SK-MEL-5 (cell line): ENCODE results near the gene ARMH3. TPM values are rescaled to one million over a fixed set of nuclear protein-coding genes. Genes with fewer than 3 reads are reported as not detected.
A peak's percentile ranks its signal among the peaks of the same experiment; 100 is the strongest.

Source experiments
- DNase-seq: peaks from one replicate; pipeline ENCODE4 v3.0.0-alpha.2; 2016; ENCODE audit warnings: low read depth, low spot score
- in situ Hi-C: cut with HindIII; loops from 2 replicates; pipeline ENCODE4 v1.10.0; 2016; ENCODE audit warnings: low sequenced_read_pairs, high pct_unique_total_duplicates, low pct_unique_long_range_greater_than_20kb
- total RNA-seq: library from RNA; depleted of rRNA; stranded (reverse); fragments of >200 nt; shearing (Covaris generic); gene quantifications from 2 replicates; pipeline ENCODE4 v1.2.3, GENCODE V29; 2014

The ARMH3 gene
- total RNA-seq, 1 experiment from 2014 or later = 7.5 TPM

DNA sequence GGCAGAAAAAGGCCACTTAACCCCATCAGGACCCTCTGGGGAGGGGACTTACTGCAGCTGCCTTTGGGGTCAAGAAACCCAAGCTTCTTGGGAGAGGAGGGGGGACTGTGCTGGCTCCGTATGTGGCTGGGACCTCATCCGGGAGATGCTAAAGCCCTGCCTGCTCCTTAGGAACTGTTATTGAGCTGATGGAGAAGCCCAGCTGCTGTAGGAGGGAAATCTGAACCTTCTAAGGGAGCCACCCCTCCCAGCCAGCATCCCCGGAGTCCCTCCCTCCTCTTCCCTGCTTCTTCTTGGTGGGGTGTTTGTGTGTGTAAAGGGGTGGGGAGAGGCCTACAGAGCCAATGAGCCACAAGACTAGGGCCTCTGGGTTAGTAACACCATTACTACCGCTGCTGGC, 220.6 kb downstream of the ARMH3 start:
- in situ Hi-C loops = no loop called here
- DNase-seq = no peak

DNA sequence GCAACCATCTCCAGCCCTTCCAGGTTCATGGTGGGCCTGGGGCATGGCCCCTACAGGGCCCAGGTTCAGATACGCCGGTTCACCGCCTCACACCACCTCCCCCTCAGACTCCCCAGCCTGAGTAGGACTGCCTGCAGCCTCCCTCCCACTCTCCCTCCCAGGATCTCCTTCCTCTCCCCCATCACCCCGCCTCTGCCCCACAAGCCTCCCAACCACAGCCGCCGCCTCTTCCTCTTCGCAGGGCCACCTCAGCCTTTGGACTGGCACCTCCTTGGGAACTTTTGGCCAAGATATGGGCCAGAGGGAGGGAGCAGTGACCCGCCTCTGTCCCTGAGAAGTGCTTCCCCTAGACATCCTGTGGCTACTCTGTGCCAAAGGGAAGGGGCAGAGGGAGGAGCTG, 221.6 kb downstream of the ARMH3 start:
- in situ Hi-C loops = no loop called here
- no peak for DNase-seq

DNA sequence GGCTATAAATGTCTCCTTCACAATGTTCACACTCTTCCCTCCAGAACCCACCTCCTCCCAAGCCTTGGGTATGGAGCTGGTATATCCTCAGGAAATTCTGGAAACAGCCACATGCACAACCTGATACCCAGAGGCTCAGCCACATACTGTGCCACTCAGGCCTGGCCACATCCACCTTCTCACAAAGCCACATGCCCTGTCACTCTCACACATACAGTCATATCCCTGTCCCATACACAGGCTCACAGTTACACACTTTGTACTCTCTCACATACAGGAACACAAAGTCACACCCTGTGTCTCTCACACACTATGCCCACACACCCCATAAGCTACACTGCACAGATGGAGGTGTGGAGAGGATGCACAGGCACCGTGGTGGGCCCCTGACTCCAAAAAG, 222.5 kb downstream of the ARMH3 start:
- in situ Hi-C loops = no loop called here
- DNase-seq = no peak

DNA sequence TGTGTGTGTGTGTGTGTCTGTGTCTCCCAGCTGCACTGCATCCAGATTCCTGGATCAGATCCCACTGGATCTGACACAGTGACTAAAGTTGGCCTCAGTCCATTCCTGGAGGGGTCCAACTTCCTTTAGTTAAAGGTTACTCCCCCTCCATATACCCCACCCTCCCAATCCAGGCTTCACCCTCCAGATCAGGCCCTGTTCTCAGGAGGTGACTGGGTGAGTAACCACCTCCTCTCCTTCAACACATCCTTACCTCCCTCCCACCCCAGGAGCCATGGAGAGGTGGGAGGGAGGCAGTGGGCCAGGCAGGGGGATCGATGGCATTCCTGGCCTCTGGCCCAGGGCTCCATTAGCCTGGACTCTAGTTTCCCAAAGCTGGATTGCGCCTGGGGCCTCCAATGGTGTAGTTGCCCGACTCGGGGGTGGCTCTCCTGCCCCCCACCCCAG, 223.6 kb downstream of the ARMH3 start:
- DNase-seq = no peak
- in situ Hi-C loops = no loop called here

DNA sequence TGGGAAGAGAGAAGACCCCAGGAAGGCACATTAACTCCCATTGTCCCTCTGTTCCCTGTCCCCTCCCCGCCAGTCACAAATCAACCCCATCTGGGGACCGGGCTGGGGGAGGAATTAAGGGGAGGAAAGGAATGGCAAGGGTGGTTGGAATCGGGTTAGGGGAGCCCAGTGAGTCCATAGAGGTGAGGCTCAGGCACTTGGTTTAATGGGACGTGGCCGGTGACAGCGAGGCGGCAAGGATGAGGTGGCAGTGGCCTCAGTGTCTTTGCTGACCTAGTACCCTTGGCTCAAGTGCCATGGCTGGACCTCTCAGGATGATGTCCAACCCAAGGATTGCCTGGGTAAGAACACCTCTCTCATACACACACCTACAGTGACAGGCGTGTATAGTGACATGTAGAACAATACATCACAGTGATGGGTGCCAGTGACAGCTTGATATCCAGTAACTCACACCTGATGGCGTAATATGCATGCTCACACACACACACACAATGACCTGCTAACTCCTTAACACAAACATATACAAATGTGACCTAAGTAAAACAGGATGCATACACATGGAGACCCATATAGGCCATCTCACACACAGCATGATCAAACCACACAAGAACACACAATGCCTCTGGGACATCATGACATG, 224.7 kb downstream of the ARMH3 start:
- no peak for DNase-seq
- in situ Hi-C loops = no loop called here

DNA sequence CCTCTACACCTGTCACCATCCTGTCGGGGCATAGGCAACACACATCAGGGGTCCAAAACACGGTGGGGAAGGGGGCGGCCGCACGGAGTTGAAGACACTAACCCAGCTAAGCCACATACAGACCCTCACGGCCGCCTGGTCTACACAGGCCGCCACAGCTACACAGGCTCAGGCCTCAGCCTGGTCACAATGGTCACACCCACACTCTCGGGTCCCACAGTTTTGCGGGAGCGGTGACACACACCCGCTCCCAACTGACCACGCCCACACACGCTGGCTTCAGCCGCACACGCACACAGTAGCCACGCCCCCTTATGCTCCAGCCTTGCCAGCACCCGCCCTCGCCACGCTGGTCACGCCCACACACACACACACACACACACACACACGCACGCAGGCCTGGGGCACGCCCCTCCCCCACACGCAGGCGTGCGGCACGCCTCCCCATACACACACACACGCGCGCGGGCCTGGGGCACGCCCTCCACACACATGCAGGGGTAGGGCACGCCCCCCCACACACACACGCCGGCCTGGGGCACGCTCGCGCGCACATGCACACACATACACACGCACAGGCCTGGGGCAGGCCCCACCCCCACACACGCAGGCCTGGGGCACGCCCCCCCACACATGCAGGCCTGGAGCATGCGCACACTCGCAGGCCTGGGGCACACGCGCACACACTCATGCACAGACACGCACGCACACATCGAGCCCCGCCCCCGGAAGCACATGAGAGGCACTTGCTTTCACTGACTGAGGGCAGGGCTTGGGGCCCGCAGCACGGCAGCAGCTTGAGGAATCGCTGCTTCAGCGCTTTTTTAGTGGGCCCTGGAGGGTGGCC, 225.4 kb downstream of the ARMH3 start:
- in situ Hi-C loops = no loop called here
- peak; percentile 78 for DNase-seq

DNA sequence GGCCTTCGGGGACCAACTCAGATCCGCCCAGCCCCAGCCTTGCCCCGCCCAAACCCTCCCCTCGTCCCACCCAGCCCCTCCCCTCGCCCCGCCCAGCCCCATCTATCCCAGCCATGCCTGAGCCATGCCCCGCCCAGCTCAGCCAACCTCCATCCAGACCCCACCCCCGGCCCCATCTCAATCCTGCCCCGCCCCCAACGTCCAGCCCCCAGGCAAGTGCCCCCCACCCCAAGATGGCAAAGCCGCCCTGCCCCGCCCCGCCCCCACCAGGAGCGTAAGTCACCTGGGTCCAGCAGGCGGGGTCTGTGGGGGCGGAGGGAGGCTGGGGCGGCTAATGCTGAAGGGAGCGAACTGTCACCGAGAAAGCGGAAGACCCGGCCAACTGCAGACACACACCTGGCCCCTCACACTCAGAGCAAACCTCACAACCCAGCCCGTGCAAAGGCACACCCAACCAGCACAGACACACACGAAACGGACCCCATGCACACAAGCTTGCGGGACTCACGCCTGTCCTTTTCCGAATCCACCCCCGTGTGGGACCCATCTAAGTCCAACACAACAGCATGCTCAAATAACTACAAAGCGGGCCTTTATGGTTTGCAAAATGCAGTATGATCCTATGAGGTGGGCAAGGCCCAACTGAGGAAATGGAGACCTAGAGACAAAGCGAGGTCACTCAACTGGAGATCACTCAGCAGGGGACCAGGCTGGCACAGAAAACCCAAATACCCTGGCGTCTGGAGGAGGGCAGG, 226.2 kb downstream of the ARMH3 start:
- DNase-seq = peak; percentile 36
- in situ Hi-C loops = no loop called here

DNA sequence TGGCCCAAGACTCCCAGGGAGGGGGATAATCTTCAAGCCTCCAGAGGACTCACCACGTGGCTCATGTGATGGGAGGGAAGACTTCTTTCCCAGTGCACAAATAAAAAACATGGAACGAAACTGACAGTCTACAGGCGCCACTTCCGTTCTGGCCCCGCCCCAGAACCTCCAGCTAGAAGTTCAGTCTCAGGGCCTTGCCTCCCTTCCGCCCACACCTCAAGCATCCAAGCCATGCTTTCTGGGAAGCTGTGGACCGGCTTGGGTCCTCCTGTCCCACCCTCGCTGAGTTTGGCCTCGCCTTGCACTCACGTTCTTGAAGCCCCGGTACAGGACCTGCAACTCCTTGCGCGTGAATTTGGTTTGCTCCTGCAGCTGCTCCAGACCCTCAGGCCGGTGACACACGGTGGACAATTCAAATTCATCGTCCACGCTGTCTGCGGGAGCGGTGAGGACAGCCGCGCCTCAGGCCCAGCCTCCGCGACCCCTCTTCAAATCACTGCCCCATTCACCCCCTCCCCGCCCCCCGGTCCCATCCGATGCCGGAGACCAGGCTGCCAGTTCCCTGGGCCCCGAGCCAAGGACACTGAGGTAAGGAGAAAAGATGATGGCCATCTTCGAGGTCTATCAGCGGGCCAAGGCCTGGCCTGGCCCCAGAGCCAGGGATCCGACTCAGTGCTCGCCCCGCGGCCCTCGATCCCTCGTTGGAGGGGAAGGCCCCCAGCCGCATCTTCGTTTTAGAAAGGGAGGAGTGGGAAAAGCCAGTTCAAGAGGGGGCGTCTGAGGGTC, 227.0 kb downstream of the ARMH3 start:
- DNase-seq = no peak
- in situ Hi-C loops = no loop called here

DNA sequence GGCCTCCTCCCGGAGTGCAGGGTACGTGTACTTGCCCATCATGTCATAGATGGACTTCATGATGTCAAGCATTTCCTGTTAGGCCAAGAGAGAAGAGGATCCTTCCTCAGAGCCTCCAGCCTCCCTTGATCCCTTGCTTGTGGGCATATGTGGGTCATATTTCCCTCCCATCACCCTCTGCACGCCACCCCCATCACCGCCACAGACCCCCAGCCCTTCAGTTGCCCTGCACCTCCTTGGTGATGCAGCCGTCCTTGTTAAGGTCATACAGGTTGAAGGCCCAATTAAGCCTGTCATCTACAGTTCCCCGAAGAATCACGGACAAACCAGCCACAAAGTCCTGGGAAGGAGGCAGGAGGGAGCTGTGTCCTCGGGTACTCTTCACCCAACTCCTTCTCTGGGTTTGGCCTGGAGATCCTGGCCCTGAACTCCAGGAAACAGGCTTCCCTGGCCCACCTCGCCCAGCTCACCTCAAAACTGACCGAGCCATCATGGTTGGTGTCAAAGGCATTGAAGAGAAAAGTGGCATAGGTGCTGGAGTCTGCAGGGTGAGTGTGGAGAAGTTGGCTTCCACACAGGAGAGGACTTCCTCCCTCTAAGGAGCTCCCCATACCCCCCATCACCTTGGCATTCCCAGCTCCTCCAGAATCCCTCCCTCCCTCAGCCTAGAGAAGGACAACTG, 227.9 kb downstream of the ARMH3 start:
- no peak for DNase-seq
- in situ Hi-C loops = no loop called here

DNA sequence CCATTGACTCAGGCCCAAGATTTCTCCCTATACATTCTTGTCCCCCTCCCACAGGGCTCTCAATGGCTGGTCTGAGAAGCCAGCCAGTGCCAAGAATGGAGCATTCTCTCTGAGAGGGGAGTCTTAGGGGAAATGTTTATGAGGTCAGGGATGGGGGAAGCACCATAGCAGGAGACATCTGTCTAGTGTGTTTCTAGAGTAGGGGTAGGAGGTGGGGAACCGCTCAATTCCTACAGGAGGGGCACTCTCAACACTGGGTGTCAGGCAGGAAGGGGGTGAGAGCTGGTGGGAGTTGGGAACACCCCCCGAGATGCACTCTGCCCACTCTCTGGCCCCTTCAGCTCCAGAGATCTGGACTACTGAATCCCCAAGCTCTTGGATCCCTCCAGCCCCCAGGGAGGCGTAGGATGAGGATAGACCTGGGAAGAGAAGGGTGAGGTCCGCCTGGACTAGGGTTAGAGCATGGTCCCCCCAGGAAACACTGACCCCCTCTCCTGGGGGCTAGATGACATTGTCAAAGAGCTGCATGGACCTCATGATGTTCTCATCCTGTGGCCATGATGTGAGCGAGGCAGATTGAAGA, 229.0 kb downstream of the ARMH3 start:
- in situ Hi-C loops = no loop called here
- no peak for DNase-seq

DNA sequence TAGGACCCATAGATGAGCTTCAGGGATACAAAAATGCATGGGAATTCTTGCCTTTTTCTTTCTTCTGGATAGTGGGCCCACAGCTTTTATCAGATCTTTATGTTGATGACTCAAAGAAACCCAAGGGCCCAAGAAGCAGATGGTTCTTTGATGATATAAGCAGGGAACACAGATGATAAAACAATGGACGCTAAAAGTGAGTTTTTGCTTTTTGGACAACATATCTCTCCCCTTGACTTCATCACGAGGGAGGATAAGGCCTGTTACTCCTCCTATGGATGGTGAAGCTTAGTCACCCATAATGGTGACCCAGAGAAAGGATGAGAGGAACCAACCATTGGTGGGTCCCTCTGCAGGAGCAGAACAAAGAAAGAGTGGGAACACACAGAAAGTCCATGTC, 231.2 kb downstream of the ARMH3 start:
- in situ Hi-C loops = no loop called here
- no peak for DNase-seq

DNA sequence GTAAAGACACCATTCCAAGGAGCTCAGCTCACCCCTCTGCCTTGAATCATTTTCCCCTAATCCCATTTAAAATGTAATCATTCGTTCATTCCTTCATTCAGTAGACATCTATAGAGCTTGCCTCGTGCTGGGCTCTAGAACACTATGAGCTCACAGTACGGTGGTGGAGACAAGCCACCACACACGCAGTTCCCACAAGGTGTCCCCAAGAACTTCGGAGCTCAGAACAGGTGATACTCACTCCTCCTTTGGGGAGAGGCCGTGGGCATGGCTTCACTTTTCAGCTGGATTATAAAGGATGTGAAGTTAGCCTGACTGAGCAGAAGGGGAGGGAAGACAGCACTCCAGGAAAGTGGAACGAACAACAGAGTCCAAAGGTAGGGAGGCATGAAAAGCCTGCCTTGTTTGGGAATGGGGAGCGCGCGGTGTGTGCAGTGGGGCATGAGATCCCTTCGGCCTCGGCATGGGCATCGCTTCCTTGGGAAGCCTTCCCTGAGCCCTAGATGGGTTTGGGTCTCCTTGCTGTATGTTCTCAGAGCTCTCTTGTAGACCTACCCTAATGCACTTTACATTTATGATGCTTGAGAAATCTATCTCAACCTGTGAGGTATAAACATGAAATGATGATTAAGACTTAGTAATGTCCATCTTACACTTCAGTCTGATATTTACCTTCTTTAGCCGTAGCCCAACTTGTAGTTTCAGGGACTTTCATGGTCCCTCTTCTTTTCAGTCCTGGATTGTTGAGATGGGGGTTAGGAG, 236.9 kb downstream of the ARMH3 start:
- in situ Hi-C loops = no loop called here
- no peak for DNase-seq

DNA sequence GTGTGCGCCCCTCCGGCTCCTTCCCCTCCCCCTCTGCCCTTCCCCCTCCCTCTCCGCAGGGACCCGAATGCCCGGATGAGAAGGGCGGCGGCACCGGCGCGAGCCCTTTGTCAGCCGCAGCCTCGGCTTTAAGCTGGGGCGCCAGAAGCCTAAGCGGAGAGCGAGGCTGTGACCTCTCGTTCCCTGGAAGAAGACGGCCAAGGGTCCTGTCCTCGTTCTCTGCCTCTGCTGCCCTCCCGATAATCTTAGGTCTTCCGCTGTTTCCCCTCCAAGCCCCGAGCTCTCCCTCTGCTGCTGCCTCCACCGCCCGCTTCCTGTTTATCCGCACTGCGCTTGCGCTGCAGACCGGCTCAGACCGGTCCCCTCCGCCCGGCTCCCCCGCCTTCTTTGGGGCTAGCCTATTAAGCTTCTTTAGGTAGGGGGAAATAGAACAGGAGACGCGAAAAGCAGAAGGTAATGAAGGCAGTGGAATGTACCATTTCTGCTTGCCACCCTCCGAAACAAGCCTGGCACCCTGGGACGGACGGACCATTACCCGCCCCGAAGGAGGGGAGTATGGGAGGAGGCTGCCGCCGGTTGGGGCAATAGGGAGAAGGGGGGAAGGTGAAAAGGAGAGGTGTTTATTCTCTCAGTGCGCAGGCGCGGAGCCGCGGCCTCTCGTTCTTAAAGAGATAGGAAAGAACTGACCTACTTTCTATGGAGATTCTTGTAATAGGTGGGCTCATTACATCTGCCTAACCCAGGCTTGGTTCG, 237.7 kb downstream of the ARMH3 start, which contains the start of gene OGA:
TSS of gene OGA (minus strand) at position 326 of the 753 bp plus-strand sequence. CDS start 422 bp downstream, outside the sequence.
- in situ Hi-C loops = no loop called here
- DNase-seq = peak; percentile 98

DNA sequence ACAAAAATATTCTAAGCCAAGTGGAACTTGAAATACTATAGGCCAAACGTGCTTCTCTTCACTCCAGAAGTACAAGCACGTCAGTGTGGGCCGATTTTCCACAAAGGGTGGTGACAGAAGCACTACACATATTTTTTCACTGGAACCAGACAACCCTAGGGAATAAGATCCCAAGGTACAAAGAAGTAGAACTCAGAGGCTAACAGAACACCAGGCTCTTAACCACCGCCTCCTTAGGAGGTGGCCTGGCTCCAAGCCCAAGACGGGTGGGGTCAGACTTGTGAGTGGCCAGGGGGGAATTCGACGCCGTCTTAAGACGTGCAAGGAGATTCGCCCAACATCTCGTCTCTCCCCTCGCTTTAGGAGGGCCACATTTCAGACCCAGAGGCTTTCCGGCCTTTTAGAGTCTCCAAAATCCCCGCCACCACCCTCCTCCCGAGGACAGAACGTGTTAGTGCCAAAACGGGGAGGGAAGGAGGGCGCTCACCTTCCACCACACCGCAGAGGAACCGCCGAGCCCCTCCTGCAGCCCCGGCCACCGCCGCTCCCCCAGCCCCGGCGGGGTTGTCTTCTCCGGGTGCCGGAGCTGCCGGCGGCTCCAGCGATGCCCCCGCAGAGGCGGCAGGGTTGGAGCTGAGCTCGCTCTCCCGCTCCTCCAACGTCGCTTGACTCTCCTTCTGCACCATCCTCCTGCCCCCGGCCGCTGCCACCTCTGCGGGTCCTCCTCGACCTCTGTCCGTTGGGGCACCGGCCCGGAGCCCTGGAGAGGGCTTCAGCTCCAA, 238.4 kb downstream of the ARMH3 start:
- peak; percentile 80 for DNase-seq
- in situ Hi-C loops = no loop called here

DNA sequence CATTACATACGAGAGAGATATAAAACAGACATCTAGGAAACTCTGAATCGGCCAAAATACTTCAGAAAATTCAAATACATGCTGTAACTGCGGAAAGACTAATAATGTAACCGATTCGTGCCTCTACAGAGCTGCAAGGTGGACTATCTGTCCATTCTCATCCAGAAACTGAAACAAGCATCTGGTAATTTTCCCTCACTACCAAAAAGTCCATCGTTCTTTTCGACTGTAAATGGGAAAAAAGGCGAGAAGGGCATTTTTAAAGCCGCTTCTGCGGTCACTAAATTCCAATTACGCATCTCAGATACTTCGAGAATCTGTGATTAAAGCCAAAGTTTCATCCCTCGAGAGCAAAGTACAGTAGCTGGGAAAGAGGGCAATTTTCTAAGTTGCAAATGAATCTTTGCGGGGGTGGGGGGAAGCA, 239.0 kb downstream of the ARMH3 start:
- in situ Hi-C loops = no loop called here
- DNase-seq = no peak
